NB4 (cell line): ENCODE results near the gene PSME1.
A peak's percentile ranks its signal among the peaks of the same experiment; 100 is the strongest.

Experiments used
- DNase-seq: peaks from one replicate; pipeline ENCODE4 v3.0.0; 2010; ENCODE audit warnings: low read depth
- H3K4me3 ChIP-seq: one replicate; pipeline ENCODE4 v1.5.1; 2011; ENCODE audit warnings: mild to moderate bottlenecking, low read depth, low read length, moderate library complexity
- MYC ChIP-seq: IDR thresholded peaks from 2 replicates; pipeline ENCODE4 v1.6.1; 2011; ENCODE audit warnings: low read depth, low read length
- POLR2A ChIP-seq: IDR thresholded peaks from 2 replicates; pipeline ENCODE4 v1.6.1; 2011; ENCODE audit warnings: mild to moderate bottlenecking; ENCODE audit not compliant: insufficient read length; ENCODE audit errors: extremely low read depth
- TF ChIP-seq, protein P1 (sequence below): IDR thresholded peaks from one replicate; pipeline ENCODE4 v1.5.1; 2012; ENCODE audit warnings: low read depth, low read length
- TF ChIP-seq, protein P2 (sequence below): IDR thresholded peaks from 2 replicates; pipeline ENCODE4 v1.6.1; 2011; ENCODE audit warnings: low read depth, low read length

The PSME1 gene

DNA sequence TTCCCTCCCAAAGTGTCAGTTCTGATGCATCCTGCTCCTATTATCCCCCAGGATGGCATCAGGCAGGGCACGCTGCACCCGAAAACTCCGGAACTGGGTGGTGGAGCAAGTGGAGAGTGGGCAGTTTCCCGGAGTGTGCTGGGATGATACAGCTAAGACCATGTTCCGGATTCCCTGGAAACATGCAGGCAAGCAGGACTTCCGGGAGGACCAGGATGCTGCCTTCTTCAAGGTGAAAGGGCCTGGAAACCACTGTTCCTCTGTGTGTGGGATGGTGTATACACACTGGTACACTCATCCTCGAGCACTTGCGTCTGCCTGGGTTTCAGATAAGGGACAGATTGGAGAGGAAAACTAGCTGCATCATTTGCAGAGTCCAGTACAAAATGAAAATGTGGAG lies 26.1 kb downstream of the PSME1 start:
- TF ChIP-seq POLR2A, result no peak
- TF ChIP-seq, protein P1, sequence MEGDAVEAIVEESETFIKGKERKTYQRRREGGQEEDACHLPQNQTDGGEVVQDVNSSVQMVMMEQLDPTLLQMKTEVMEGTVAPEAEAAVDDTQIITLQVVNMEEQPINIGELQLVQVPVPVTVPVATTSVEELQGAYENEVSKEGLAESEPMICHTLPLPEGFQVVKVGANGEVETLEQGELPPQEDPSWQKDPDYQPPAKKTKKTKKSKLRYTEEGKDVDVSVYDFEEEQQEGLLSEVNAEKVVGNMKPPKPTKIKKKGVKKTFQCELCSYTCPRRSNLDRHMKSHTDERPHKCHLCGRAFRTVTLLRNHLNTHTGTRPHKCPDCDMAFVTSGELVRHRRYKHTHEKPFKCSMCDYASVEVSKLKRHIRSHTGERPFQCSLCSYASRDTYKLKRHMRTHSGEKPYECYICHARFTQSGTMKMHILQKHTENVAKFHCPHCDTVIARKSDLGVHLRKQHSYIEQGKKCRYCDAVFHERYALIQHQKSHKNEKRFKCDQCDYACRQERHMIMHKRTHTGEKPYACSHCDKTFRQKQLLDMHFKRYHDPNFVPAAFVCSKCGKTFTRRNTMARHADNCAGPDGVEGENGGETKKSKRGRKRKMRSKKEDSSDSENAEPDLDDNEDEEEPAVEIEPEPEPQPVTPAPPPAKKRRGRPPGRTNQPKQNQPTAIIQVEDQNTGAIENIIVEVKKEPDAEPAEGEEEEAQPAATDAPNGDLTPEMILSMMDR, result no peak
- TF ChIP-seq, protein P2, sequence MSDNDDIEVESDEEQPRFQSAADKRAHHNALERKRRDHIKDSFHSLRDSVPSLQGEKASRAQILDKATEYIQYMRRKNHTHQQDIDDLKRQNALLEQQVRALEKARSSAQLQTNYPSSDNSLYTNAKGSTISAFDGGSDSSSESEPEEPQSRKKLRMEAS, result no peak
- no peak for TF ChIP-seq MYC
- no peak for DNase-seq
- H3K4me3 ChIP-seq, result peak overlapping the region; percentile 78

DNA sequence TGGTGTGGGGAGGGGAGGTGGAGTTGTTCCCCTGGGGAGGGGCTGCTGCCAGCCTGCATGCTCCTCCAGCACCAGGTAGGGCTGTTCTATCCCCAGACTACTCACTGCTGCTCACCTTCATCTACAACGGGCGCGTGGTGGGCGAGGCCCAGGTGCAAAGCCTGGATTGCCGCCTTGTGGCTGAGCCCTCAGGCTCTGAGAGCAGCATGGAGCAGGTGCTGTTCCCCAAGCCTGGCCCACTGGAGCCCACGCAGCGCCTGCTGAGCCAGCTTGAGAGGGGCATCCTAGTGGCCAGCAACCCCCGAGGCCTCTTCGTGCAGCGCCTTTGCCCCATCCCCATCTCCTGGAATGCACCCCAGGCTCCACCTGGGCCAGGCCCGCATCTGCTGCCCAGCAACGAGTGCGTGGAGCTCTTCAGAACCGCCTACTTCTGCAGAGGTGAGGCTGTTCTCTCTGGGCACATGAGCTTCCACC lies 28.6 kb downstream of the PSME1 start:
- DNase-seq, result no peak
- TF ChIP-seq, protein P1, result no peak
- TF ChIP-seq MYC (no peak), POLR2A (no peak)
- TF ChIP-seq, protein P2, result no peak
- H3K4me3 ChIP-seq, result no peak overlapping the region

DNA sequence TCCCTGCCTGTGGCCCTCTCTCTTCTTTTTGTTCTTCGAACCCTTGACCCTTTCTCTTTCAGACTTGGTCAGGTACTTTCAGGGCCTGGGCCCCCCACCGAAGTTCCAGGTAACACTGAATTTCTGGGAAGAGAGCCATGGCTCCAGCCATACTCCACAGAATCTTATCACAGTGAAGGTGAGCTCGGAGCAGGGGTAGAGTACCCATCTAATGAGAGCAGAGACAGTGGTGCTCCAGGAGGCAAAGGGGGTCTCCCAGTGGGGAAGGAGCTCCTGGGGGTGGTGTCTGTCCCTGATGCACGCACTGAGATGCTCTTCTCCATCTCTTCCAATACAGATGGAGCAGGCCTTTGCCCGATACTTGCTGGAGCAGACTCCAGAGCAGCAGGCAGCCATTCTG lies 29.8 kb downstream of the PSME1 start:
- TF ChIP-seq, protein P2, result no peak
- TF ChIP-seq MYC (no peak), POLR2A (no peak)
- TF ChIP-seq, protein P1, result no peak
- no peak for DNase-seq
- no peak overlapping the region for H3K4me3 ChIP-seq

DNA sequence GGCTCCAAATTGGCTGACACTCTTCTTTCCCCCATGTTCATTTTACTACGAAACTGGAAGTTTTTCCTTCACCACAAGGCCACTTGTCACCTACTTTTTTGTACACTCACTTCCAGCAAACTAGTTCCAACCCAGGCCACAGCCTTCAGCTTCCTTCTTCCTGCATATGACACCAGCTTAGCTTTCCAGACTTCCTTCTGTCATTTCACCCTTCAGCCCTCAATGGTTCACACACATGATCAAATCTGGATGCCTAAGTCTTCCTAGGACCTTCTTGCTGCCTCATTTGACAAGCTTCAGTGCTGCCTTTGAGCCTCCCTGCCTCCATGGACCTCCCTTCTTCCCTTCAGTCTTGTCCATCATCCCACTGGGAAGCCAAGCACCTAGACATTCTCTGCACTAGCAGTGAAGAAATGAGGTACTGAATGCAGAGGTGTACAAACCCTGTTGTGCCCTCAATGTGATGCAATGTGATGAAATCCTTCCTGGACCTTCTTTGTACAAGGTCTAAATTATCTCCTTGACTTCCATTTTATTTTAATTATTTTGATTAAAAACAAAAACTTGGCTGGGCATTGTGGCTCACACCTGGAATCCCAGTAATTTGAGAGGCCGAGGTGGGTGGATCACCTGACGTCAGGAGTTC lies 31.6 kb downstream of the PSME1 start:
- no peak for DNase-seq
- TF ChIP-seq POLR2A, result no peak
- TF ChIP-seq MYC, result no peak
- TF ChIP-seq, protein P2, result no peak
- TF ChIP-seq, protein P1, result no peak
- H3K4me3 ChIP-seq, result no peak overlapping the region

DNA sequence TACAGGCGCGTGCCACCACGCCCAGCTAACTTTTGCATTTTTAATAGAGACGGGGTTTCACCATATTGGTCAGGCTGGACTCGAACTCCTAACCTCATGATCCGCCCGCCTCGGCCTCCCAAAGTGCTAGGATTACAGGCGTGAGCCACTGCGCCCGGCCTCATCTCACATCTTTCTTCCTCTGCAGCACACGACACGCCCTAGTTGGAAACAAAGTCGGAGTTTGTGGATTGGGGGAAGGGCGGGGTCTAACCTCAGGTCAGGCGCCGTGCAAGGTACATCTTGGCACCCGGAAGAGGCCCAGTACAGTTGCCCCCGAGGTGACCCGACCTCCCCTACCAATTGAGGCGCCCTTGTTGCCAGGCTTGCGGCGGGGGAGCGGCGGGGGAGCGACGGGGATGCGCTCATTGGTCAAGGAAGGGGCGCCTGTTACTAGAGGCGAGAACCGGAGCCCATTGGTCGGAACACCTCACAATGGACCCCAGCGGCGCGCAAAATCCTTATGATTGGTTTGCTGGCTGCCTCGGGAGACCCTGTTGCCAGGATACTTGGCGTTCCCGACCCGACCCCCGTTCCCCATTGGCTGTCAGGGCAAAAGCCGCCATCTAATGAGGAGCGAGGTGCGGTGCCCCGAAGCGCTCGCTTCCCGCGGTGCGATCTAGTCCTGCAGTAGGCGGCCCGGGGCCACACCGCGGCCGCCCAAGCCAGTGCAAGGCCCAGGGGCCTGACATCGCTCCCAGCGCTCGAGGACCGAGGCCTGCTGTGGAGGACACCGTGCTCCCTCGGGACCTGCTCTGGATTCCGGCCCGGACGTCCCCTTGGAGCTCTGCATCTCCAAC lies 35.6 kb downstream of the PSME1 start, which contains the start of gene REC8:
Gene REC8 (plus strand): TSS at position 659 of the 839 bp plus-strand sequence. CDS start 473 bp downstream, outside the sequence.
- H3K4me3 ChIP-seq, result no peak within 1 kb of the TSS
- TF ChIP-seq, protein P1, result no peak
- TF ChIP-seq MYC (no peak), POLR2A (no peak)
- TF ChIP-seq, protein P2, result no peak
- DNase-seq, result no peak
